ENCODE measurements around the gene TSPAN11. TPM values are rescaled to one million over a fixed set of nuclear protein-coding genes. Genes with fewer than 3 reads are reported as not detected.

TSPAN11 gene
- total and polyA plus RNA-seq, 2 of the 8 experiments (the other 6 are each of a cell fraction or from before 2014, with no cell fraction given): 3.9 to 8.2 TPM

DNA sequence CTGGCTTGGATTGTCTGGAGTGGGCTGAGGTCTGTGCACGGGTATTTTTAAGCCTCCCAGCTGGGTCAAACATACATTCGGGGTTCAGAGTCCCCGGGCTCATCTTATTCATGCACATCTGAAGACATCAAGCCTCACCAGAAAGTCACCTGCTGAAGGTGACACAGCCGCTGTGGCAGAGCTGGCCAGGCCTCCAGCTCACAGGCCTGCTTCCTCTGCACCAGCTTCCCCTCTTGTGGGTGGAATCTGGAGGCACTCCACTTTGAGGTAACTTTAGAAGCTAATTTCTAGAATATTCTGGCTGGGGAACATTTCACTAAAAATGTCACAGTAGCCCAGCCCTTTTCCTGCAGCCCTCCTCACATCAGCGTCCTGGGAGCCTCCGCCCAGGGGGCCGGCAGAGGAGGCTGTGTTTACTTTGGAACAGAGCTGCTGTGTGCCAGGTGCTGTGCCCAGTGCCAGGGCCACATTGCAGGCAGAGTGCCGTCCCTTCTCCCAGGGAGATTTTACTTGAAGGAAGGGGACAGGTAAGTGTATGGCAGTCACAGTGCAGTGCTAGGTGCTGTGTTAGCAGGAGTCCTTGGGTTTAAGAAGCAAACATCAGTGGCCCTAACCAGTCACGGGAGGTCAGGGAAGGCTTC lies 62.2 kb downstream of the TSPAN11 start (continued):
- TF ChIP-seq, protein P1, sequence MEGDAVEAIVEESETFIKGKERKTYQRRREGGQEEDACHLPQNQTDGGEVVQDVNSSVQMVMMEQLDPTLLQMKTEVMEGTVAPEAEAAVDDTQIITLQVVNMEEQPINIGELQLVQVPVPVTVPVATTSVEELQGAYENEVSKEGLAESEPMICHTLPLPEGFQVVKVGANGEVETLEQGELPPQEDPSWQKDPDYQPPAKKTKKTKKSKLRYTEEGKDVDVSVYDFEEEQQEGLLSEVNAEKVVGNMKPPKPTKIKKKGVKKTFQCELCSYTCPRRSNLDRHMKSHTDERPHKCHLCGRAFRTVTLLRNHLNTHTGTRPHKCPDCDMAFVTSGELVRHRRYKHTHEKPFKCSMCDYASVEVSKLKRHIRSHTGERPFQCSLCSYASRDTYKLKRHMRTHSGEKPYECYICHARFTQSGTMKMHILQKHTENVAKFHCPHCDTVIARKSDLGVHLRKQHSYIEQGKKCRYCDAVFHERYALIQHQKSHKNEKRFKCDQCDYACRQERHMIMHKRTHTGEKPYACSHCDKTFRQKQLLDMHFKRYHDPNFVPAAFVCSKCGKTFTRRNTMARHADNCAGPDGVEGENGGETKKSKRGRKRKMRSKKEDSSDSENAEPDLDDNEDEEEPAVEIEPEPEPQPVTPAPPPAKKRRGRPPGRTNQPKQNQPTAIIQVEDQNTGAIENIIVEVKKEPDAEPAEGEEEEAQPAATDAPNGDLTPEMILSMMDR (IDR thresholded peaks at IDR 0.05; ENCODE audit: control extremely low read depth in 1 of 3, insufficient read depth in 1 of 3, low read depth in 1 of 3, low read length in 3 of 3): no peak
- no peak for TF ChIP-seq SIN3A (conservative IDR thresholded peaks at IDR 0.05 in 1 of 2, IDR thresholded peaks at IDR 0.05 in 1 of 2; ENCODE audit: low read depth in 1 of 2, low read length in 2 of 2)
- TF ChIP-seq PHF8 (conservative IDR thresholded peaks at IDR 0.05; ENCODE audit: low read depth, low read length): no peak
- TF ChIP-seq BCL11A (IDR thresholded peaks at IDR 0.05; ENCODE audit: low read depth in 2 of 2, low read length in 2 of 2): no peak
- TF ChIP-seq CHD1 (IDR thresholded peaks at IDR 0.05; ENCODE audit: low read depth, low read length): no peak
- TF ChIP-seq RAD21 (IDR thresholded peaks at IDR 0.05 in 1 of 2, conservative IDR thresholded peaks at IDR 0.05 in 1 of 2; ENCODE audit: low read depth in 2 of 2, low read length in 2 of 2): no peak
- no peak for TF ChIP-seq MAFK (IDR thresholded peaks at IDR 0.05; ENCODE audit: low read depth, low read length)

Measured in H1 (cell line).